Upper lobe of right lung (tissue), 1 donor: Measurements from ENCODE around the gene MMP12. TPM values are rescaled to one million over a fixed set of nuclear protein-coding genes. Genes with fewer than 3 reads are reported as not detected.

Source experiments
- ATAC-seq: fragments of 200-7000 bp; cut with Tn5 transposase; one replicate; pipeline ENCODE4 v1.9.1; 2020; ENCODE audit warnings: mild to moderate bottlenecking, moderate library complexity
- DNase-seq: peaks from one replicate; pipeline ENCODE4 v3.0.0-alpha.2; 2020
- H3K27ac ChIP-seq: fragments of 200-600 bp; one replicate; pipeline ENCODE4 v1.8.0; 2022
- H3K27me3 ChIP-seq: fragments of 200-600 bp; one replicate; pipeline ENCODE4 v1.8.0; 2022; ENCODE audit warnings: mild to moderate bottlenecking
- H3K36me3 ChIP-seq: fragments of 200-600 bp; one replicate; pipeline ENCODE4 v1.8.0; 2022
- H3K4me1 ChIP-seq: fragments of 200-600 bp; one replicate; pipeline ENCODE4 v1.8.0; 2022
- H3K4me3 ChIP-seq: fragments of 200-600 bp; one replicate; pipeline ENCODE4 v1.8.0; 2022; ENCODE audit warnings: mild to moderate bottlenecking
- H3K9me3 ChIP-seq: fragments of 200-600 bp; one replicate; pipeline ENCODE4 v1.8.0; 2022
- CTCF ChIP-seq: fragments of 200-600 bp; IDR thresholded peaks from one replicate; pipeline ENCODE4 v1.8.0; 2022; ENCODE audit warnings: antibody characterized with exemption
- intact Hi-C: fragments of 100-400 bp; cut with DNase I; formaldehyde crosslinking; loops from one replicate; pipeline ENCODE4 v1.11.0; 2022
- total RNA-seq: library from RNA; stranded (reverse); fragmentation: NEBNext Ultra II Directional; extraction: Animal tissue kit (Norgen Biotek cat#: 25700); gene quantifications from one replicate; pipeline ENCODE4 v1.2.1, GENCODE V29; 2021
- donor health status: DM: no; HTN: yes; CAD: no; lungs with severe emphysema.

The MMP12 gene
- total RNA-seq, 1 donor from 2014 or later: 0.75 TPM

GRCh38 chr11:102849311-102849710 is 25.5 kb downstream of the MMP12 start:
- no peaks in the 10 kb centered on the region for H3K9me3 ChIP-seq
- no peaks in the 10 kb centered on the region for H3K4me1 ChIP-seq
- no peaks in the 10 kb centered on the region for H3K36me3 ChIP-seq
- intact Hi-C loops: no loop called here
- DNase-seq (no peak), ATAC-seq (no peak)
- no peaks in the 10 kb centered on the region for H3K27me3 ChIP-seq
- no peak overlapping the region for H3K27ac ChIP-seq
- no peak for TF ChIP-seq CTCF
- H3K4me3 ChIP-seq: no peak overlapping the region

- no peak for TF ChIP-seq CTCF
- Histone ChIP-seq H3K27me3 (no peaks in the 10 kb centered on the region), H3K4me3 (no peak overlapping the region), H3K36me3 (no peaks in the 10 kb centered on the region), H3K27ac (no peak overlapping the region), H3K9me3 (no peaks in the 10 kb centered on the region), H3K4me1 (no peaks in the 10 kb centered on the region)
- intact Hi-C loops: no loop called here
- ATAC-seq (no peak), DNase-seq (no peak)
Observed at GRCh38 chr11:102846292-102846691, 28.5 kb downstream of the MMP12 start.

DNA sequence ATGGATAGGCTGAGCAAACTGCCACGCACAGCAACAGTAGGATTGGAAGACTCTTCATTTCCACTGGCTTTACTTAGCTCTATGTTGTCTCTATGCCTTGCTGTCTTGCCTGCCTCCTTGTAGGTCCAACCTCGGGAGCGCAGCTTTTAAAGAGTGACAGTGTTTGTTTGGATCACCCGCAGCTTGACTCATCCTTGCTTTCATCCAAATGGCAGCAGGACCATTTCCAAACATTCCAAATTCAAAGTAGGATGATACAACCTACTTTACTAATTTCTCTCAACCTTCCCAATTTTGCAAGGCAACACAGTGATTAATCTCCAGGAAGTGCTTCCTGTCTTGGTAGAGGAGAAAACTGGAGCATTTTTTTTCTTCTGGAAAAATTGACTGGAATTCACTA is 31.3 kb downstream of the MMP12 start, which contains the start of gene MMP3:
MMP3 (minus strand) TSS at position 121 of the 400 bp plus-strand sequence; CDS start at position 58, 63 bp downstream.
- no peaks in the 10 kb centered on the region for H3K36me3 ChIP-seq
- H3K4me1 ChIP-seq: no peaks in the 10 kb centered on the region
- H3K27me3 ChIP-seq: no peaks in the 10 kb centered on the region
- intact Hi-C loops: no loop called here
- no peak within 1 kb of the TSS for H3K27ac ChIP-seq
- DNase-seq: no peak
- H3K9me3 ChIP-seq: no peaks in the 10 kb centered on the region
- no peak for TF ChIP-seq CTCF
- H3K4me3 ChIP-seq: no peak within 1 kb of the TSS
- ATAC-seq: no peak

- Histone ChIP-seq H3K36me3 (no peaks in the 10 kb centered on the region), H3K4me3 (no peak overlapping the region), H3K9me3 (no peaks in the 10 kb centered on the region), H3K27me3 (no peaks in the 10 kb centered on the region), H3K4me1 (no peaks in the 10 kb centered on the region), H3K27ac (no peak overlapping the region)
- no peak for TF ChIP-seq CTCF
- intact Hi-C loops: no loop called here
- ATAC-seq (no peak), DNase-seq (no peak)
Observed at GRCh38 chr11:102842930-102843329, 31.9 kb downstream of the MMP12 start.

DNA sequence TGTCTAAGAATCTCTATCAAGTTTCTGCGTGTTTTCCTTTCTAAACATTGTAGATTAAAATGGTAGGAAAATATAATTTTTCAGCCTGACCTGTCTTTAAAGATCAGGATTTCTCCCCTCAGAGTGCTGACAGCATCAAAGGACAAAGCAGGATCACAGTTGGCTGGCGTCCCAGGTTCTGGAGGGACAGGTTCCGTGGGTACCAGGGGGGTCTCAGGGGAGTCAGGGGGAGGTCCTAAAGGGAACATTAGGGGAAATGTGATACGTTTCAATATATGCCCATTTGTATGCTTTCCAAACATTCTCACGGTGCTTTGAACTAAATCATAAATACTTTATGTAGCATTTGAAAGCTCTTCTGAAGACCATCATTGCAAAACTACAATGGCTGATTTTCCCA is 34.8 kb downstream of the MMP12 start:
- H3K4me1 ChIP-seq: no peaks in the 10 kb centered on the region
- intact Hi-C loops: no loop called here
- no peaks in the 10 kb centered on the region for H3K9me3 ChIP-seq
- TF ChIP-seq CTCF: no peak
- H3K4me3 ChIP-seq: no peak overlapping the region
- no peak overlapping the region for H3K27ac ChIP-seq
- ATAC-seq: no peak
- no peak for DNase-seq
- H3K27me3 ChIP-seq: no peaks in the 10 kb centered on the region
- no peaks in the 10 kb centered on the region for H3K36me3 ChIP-seq

DNA sequence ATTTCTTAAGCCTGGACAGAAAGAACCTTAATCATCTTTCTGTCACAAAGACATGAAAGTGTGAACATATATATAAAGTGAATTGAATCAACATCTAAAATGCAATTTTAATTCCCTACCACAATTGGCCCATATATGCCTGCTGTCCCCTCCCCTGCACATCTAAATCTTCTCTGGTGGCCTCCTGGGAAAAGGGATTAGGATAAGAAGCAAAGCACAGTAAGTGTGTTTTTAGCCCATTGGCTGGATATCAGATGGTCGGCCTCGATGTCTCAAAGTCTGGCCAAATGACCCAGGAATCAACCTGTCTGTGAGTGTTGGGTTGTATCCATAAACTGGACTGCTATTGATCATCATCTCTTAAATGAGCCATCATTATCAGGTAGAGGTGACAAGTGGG is 37.1 kb downstream of the MMP12 start:
- no peaks in the 10 kb centered on the region for H3K9me3 ChIP-seq
- DNase-seq (no peak), ATAC-seq (no peak)
- no peaks in the 10 kb centered on the region for H3K4me1 ChIP-seq
- no peak for TF ChIP-seq CTCF
- H3K4me3 ChIP-seq: no peak overlapping the region
- no peaks in the 10 kb centered on the region for H3K27me3 ChIP-seq
- intact Hi-C loops: no loop called here
- no peak overlapping the region for H3K27ac ChIP-seq
- no peaks in the 10 kb centered on the region for H3K36me3 ChIP-seq
